ENCODE measurements around the gene AKAP6. TPM values are rescaled to one million over a fixed set of nuclear protein-coding genes. Genes with fewer than 3 reads are reported as not detected.
A peak's percentile ranks its signal among the peaks of the same experiment; 100 is the strongest.
"Not testable (repeated sequence)": the region's sequence is repeated elsewhere in the genome, so short reads cannot be mapped to it uniquely, and the experiment has no call there.

AKAP6 gene
- total RNA-seq, 1 donor from 2014 or later = 0.51 TPM

GRCh38 chr14:32436993-32437392 is 107.9 kb downstream of the AKAP6 start:
- Mint-ChIP-seq H3K27me3 (no peaks in the 10 kb centered on the region), H3K36me3 (ENCODE audit: low read depth) (no peaks in the 10 kb centered on the region), H3K4me1 (peaks cover 11% of the 10 kb centered on the region), H3K9me3 (peaks cover 4% of the 10 kb centered on the region), H3K27ac (no peak overlapping the region), H3K4me3 (no peak overlapping the region)
- intact Hi-C loops (cut with micrococcal nuclease) = no loop called here
- no peak for DNase-seq

GRCh38 chr14:32438517-32438916 is 109.4 kb downstream of the AKAP6 start:
- H3K27ac Mint-ChIP-seq = no peak overlapping the region

GRCh38 chr14:32443890-32444661 is 115.0 kb downstream of the AKAP6 start:
- H3K36me3 Mint-ChIP-seq (ENCODE audit: low read depth) = no peaks in the 10 kb centered on the region
- no peak overlapping the region for H3K27ac Mint-ChIP-seq
- H3K4me1 Mint-ChIP-seq = peaks cover 1% of the 10 kb centered on the region
- no peak for DNase-seq
- H3K4me3 Mint-ChIP-seq = no peak overlapping the region
- intact Hi-C loops (cut with micrococcal nuclease) = no loop called here
- H3K27me3 Mint-ChIP-seq = no peaks in the 10 kb centered on the region
- H3K9me3 Mint-ChIP-seq = peaks cover 3% of the 10 kb centered on the region

More at GRCh38 chr14:32438517-32438916, 109.4 kb downstream of the AKAP6 start:
- Mint-ChIP-seq H3K27me3 (no peaks in the 10 kb centered on the region), H3K36me3 (ENCODE audit: low read depth) (no peaks in the 10 kb centered on the region), H3K4me1 (peaks cover 11% of the 10 kb centered on the region), H3K9me3 (peaks cover 4% of the 10 kb centered on the region), H3K4me3 (peak overlapping the region; percentile 49)
- intact Hi-C loops (cut with micrococcal nuclease) = no loop called here
- DNase-seq = no peak

- intact Hi-C loops (cut with micrococcal nuclease) = no loop called here
- Mint-ChIP-seq H3K27me3 (no peaks in the 10 kb centered on the region), H3K4me3 (no peak overlapping the region), H3K36me3 (ENCODE audit: low read depth) (no peaks in the 10 kb centered on the region), H3K27ac (no peak overlapping the region), H3K4me1 (no peaks in the 10 kb centered on the region), H3K9me3 (no peaks in the 10 kb centered on the region)
- DNase-seq = no peak
Observed at GRCh38 chr14:32447371-32447770, 118.3 kb downstream of the AKAP6 start.

GRCh38 chr14:32449648-32450047 is 120.5 kb downstream of the AKAP6 start:
- no peaks in the 10 kb centered on the region for H3K36me3 Mint-ChIP-seq (ENCODE audit: low read depth)
- H3K4me1 Mint-ChIP-seq = no peaks in the 10 kb centered on the region
- DNase-seq = peak; percentile 24
- no peaks in the 10 kb centered on the region for H3K27me3 Mint-ChIP-seq
- intact Hi-C loops (cut with micrococcal nuclease) = no loop called here
- H3K4me3 Mint-ChIP-seq = no peak overlapping the region
- H3K9me3 Mint-ChIP-seq = no peaks in the 10 kb centered on the region
- H3K27ac Mint-ChIP-seq = no peak overlapping the region

GRCh38 chr14:32450919-32451675 is 122.0 kb downstream of the AKAP6 start:
- intact Hi-C loops (cut with micrococcal nuclease) = no loop called here
- Mint-ChIP-seq H3K9me3 (no peaks in the 10 kb centered on the region), H3K36me3 (ENCODE audit: low read depth) (no peaks in the 10 kb centered on the region), H3K27ac (no peak overlapping the region), H3K27me3 (no peaks in the 10 kb centered on the region), H3K4me3 (no peak overlapping the region), H3K4me1 (no peaks in the 10 kb centered on the region)
- DNase-seq = no peak

GRCh38 chr14:32453857-32454810 is 125.0 kb downstream of the AKAP6 start:
- peak; percentile 17 for DNase-seq
- Mint-ChIP-seq H3K27me3 (no peaks in the 10 kb centered on the region), H3K27ac (no peak overlapping the region), H3K9me3 (no peaks in the 10 kb centered on the region), H3K4me1 (no peaks in the 10 kb centered on the region), H3K36me3 (ENCODE audit: low read depth) (no peaks in the 10 kb centered on the region), H3K4me3 (no peak overlapping the region)
- intact Hi-C loops (cut with micrococcal nuclease) = no loop called here

GRCh38 chr14:32457213-32457920 is 128.3 kb downstream of the AKAP6 start:
- Mint-ChIP-seq H3K36me3 (ENCODE audit: low read depth) (no peaks in the 10 kb centered on the region), H3K4me1 (no peaks in the 10 kb centered on the region), H3K27me3 (no peaks in the 10 kb centered on the region), H3K4me3 (no peak overlapping the region), H3K27ac (no peak overlapping the region), H3K9me3 (peaks cover 9% of the 10 kb centered on the region)
- peak; percentile 5 for DNase-seq
- intact Hi-C loops (cut with micrococcal nuclease) = no loop called here

- intact Hi-C loops (cut with micrococcal nuclease) = no loop called here
- no peak for DNase-seq
- H3K9me3 Mint-ChIP-seq = peaks cover 15% of the 10 kb centered on the region
- H3K4me1 Mint-ChIP-seq = no peaks in the 10 kb centered on the region
- no peaks in the 10 kb centered on the region for H3K36me3 Mint-ChIP-seq (ENCODE audit: low read depth)
- no peaks in the 10 kb centered on the region for H3K27me3 Mint-ChIP-seq
- H3K4me3 Mint-ChIP-seq = no peak overlapping the region
- H3K27ac Mint-ChIP-seq = no peak overlapping the region
Observed at GRCh38 chr14:32458720-32459119, 129.6 kb downstream of the AKAP6 start.

- DNase-seq = peak; percentile 20
- no peak overlapping the region for H3K27ac Mint-ChIP-seq
- H3K36me3 Mint-ChIP-seq (ENCODE audit: low read depth) = no peaks in the 10 kb centered on the region
- H3K27me3 Mint-ChIP-seq = no peaks in the 10 kb centered on the region
- intact Hi-C loops (cut with micrococcal nuclease) = no loop called here
- no peaks in the 10 kb centered on the region for H3K4me1 Mint-ChIP-seq
- no peak overlapping the region for H3K4me3 Mint-ChIP-seq
- peaks cover 15% of the 10 kb centered on the region for H3K9me3 Mint-ChIP-seq
Observed at GRCh38 chr14:32460267-32460666, 131.2 kb downstream of the AKAP6 start.

GRCh38 chr14:32462553-32462952 is 133.5 kb downstream of the AKAP6 start:
- peaks cover 15% of the 10 kb centered on the region for H3K9me3 Mint-ChIP-seq
- H3K36me3 Mint-ChIP-seq (ENCODE audit: low read depth); intact Hi-C loops (cut with micrococcal nuclease); H3K4me3 Mint-ChIP-seq; H3K27ac Mint-ChIP-seq; H3K27me3 Mint-ChIP-seq; H3K4me1 Mint-ChIP-seq: not testable (repeated sequence)
- DNase-seq = peak; percentile 2

- Mint-ChIP-seq H3K4me3 (no peak overlapping the region), H3K4me1 (no peaks in the 10 kb centered on the region), H3K27ac (no peak overlapping the region), H3K27me3 (peaks cover 7% of the 10 kb centered on the region), H3K9me3 (no peaks in the 10 kb centered on the region), H3K36me3 (ENCODE audit: low read depth) (no peaks in the 10 kb centered on the region)
- no peak for DNase-seq
- intact Hi-C loops (cut with micrococcal nuclease) = loop anchor here (2.0 to 5.0 kb wide), 4 partner anchors 214 to 958 kb away; no protein-coding TSS in a partner anchor
Observed at GRCh38 chr14:32468955-32469354, 139.9 kb downstream of the AKAP6 start.

Data from activated CD4-positive, alpha-beta T cell treated with anti-CD3 and anti-CD28 coated beads, Interleukin-2, amount 10 ng/mL, durations not matched to agents 24 days and 14 days (primary cell).